ENCODE results near the gene CFAP65. TPM values are rescaled to one million over a fixed set of nuclear protein-coding genes. Genes with fewer than 3 reads are reported as not detected.

CFAP65 gene
- total and polyA plus RNA-seq, 2 of the 4 experiments (the other 2 are of a cell fraction) = not detected

DNA sequence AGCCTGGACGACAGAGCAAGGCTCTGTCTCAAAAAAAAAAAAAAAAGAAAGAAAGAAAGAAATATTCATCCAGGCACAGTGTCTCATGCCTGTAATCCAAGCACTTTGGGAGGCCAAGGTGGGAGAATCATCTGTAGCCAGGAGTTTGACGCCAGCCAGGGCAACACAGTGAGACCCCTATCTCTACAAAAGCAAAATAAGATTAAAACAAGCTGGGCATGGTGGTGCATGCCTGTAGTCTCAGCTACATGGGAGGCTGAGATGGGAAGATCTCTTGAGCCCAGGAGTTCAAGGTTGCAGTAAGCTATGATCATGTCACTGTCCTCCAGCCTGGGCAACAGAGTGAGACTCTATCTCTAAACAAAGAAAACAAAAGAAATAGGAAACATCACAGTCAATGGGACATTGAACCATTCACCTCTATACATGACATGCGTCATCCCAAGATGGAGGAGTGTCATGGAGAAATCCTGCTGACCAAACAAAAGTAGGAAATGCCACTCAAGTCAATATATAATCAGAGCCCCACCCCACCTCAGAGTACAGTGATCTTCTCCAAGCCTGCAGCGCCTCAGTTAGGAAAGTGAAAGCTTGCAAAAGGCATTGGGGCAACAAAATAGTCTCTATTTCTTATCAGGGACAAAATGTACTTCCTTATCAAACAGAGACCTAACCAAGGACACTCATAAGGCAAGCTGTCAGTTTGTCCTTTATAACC is 66.1 kb downstream of the CFAP65 start (continued):
- no peak for TF ChIP-seq CHD1 (IDR thresholded peaks at IDR 0.05; ENCODE audit: low read depth, low read length)
- no peak for TF ChIP-seq POLR2A (IDR thresholded peaks at IDR 0.05; ENCODE audit: low read depth, low read length)
- TF ChIP-seq RAD21 (IDR thresholded peaks at IDR 0.05; ENCODE audit: low read length) = no peak
- no peak for TF ChIP-seq NFE2L2 (IDR thresholded peaks at IDR 0.05; ENCODE audit: low read depth, low read length)
- TF ChIP-seq, protein P1, sequence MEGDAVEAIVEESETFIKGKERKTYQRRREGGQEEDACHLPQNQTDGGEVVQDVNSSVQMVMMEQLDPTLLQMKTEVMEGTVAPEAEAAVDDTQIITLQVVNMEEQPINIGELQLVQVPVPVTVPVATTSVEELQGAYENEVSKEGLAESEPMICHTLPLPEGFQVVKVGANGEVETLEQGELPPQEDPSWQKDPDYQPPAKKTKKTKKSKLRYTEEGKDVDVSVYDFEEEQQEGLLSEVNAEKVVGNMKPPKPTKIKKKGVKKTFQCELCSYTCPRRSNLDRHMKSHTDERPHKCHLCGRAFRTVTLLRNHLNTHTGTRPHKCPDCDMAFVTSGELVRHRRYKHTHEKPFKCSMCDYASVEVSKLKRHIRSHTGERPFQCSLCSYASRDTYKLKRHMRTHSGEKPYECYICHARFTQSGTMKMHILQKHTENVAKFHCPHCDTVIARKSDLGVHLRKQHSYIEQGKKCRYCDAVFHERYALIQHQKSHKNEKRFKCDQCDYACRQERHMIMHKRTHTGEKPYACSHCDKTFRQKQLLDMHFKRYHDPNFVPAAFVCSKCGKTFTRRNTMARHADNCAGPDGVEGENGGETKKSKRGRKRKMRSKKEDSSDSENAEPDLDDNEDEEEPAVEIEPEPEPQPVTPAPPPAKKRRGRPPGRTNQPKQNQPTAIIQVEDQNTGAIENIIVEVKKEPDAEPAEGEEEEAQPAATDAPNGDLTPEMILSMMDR (conservative IDR thresholded peaks at IDR 0.05; ENCODE audit: low read depth, low read length) = no peak

DNA sequence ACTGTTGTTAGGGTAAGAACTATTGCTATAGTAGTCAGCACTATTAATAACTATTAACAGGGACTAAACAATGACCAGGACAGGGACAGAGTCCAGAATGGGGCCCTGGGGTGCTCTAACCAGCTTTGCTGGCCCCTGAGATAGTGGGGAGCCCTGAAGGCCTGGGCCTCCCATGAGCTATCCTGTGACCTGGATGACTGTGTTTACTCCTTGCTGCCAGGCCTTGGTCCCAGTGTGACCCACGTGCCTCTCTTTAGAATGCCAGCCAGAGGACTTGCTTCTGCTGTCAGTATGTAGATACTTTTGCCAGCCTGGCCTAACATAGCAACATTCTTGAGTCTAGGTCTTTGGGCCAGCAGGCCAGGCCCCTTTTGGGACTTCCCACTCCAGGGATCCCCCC is 70.4 kb downstream of the CFAP65 start:
- no TSS peak for BruUV-seq (replicated peaks)
- H4K20me1 ChIP-seq (ENCODE audit: insufficient read depth, low read length) = no peaks in the 10 kb centered on the region
- H2AFZ ChIP-seq (replicated peaks; ENCODE audit: low read length, poor library complexity) = no peak overlapping the region
- CTCF ChIA-PET = no interaction called here
- ATAC-seq (ENCODE audit: low read depth) (no peak), DNase-seq (no peak)
- no peaks in the 10 kb centered on the region for H3K9me3 ChIP-seq (ENCODE audit: control insufficient read depth, insufficient read depth, low read length)
- no peak overlapping the region for H4K8ac ChIP-seq (ENCODE audit: low read depth in 2 of 2, low read length in 2 of 2)
- H3K14ac ChIP-seq (replicated peaks; ENCODE audit: low read depth, low read length) = no peak overlapping the region
- H2BK20ac ChIP-seq (ENCODE audit: low read depth, low read length) = no peak overlapping the region
- no peak overlapping the region for H3K56ac ChIP-seq (ENCODE audit: extremely low read depth, insufficient read depth, low read length)
- H3K4me1 ChIP-seq (ENCODE audit: control insufficient read depth, insufficient read depth, low read length) = no peaks in the 10 kb centered on the region
- H3K18ac ChIP-seq (ENCODE audit: low read depth, low read length) = no peak overlapping the region
- WGBS, 2 experiments (ENCODE audit: extremely low coverage in 2 of 2, insufficient read length in 1 of 2) = no CpG with 5 or more reads among the region's 1 CpG
- POLR2A ChIA-PET (ENCODE audit: unreplicated experiment) = no interaction called here
- TF ChIP-seq MAZ (IDR thresholded peaks at IDR 0.05; ENCODE audit: borderline replicate concordance, low read depth, low read length) (no peak), BHLHE40 (IDR thresholded peaks at IDR 0.05; ENCODE audit: low read depth, low read length) (no peak), MXI1 (IDR thresholded peaks at IDR 0.05; ENCODE audit: borderline replicate concordance, low read depth, low read length) (no peak), CEBPB (IDR thresholded peaks at IDR 0.05; ENCODE audit: low read depth, low read length) (no peak), MAFK (IDR thresholded peaks at IDR 0.05; ENCODE audit: low read depth, low read length) (no peak), CHD1 (IDR thresholded peaks at IDR 0.05; ENCODE audit: low read depth, low read length) (no peak), NFE2L2 (IDR thresholded peaks at IDR 0.05; ENCODE audit: low read depth, low read length) (no peak), SMC3 (IDR thresholded peaks at IDR 0.05; ENCODE audit: low read depth, low read length) (no peak), FOS (IDR thresholded peaks at IDR 0.05; ENCODE audit: low read depth, low read length) (no peak), RAD21 (IDR thresholded peaks at IDR 0.05; ENCODE audit: low read length) (no peak)
- TF ChIP-seq, protein P2, sequence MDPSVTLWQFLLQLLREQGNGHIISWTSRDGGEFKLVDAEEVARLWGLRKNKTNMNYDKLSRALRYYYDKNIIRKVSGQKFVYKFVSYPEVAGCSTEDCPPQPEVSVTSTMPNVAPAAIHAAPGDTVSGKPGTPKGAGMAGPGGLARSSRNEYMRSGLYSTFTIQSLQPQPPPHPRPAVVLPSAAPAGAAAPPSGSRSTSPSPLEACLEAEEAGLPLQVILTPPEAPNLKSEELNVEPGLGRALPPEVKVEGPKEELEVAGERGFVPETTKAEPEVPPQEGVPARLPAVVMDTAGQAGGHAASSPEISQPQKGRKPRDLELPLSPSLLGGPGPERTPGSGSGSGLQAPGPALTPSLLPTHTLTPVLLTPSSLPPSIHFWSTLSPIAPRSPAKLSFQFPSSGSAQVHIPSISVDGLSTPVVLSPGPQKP (IDR thresholded peaks at IDR 0.05; ENCODE audit: borderline replicate concordance, low read depth, low read length) = no peak
- TF ChIP-seq, protein P3, sequence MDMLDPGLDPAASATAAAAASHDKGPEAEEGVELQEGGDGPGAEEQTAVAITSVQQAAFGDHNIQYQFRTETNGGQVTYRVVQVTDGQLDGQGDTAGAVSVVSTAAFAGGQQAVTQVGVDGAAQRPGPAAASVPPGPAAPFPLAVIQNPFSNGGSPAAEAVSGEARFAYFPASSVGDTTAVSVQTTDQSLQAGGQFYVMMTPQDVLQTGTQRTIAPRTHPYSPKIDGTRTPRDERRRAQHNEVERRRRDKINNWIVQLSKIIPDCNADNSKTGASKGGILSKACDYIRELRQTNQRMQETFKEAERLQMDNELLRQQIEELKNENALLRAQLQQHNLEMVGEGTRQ (IDR thresholded peaks at IDR 0.05; ENCODE audit: low read depth, low read length) = no peak
- H2AK5ac ChIP-seq (ENCODE audit: low read depth, low read length) = no peak overlapping the region
- no peak overlapping the region for H2AK9ac ChIP-seq (replicated peaks; ENCODE audit: low read depth, low read length, poor library complexity)
- peaks cover 36% of the 10 kb centered on the region for H3K27me3 ChIP-seq (ENCODE audit: control insufficient read depth, insufficient read depth, low read length)
- H3K4me2 ChIP-seq (ENCODE audit: low read depth, low read length) = no peak overlapping the region
- no peak overlapping the region for H4K91ac ChIP-seq (ENCODE audit: insufficient read depth, low read depth, low read length)
- no peak overlapping the region for H2BK120ac ChIP-seq (ENCODE audit: low read depth, low read length)
- no peak overlapping the region for H3K27ac ChIP-seq (ENCODE audit: insufficient read depth, low read length)
- H3K23ac ChIP-seq (ENCODE audit: low read depth, low read length) = no peak overlapping the region
- H3K4me3 ChIP-seq (ENCODE audit: insufficient read depth, low read depth, low read length) = no peak overlapping the region
- in situ Hi-C loops (cut with MboI; ENCODE audit: low sequenced_read_pairs) (no loop called here), dilution Hi-C loops (cut with HindIII; ENCODE audit: low sequenced_read_pairs, unreplicated experiment) (no loop called here), intact Hi-C loops (cut with micrococcal nuclease) (no loop called here)
- H3K36me3 ChIP-seq (ENCODE audit: control insufficient read depth, insufficient read depth, low read length) = no peaks in the 10 kb centered on the region
- no peak overlapping the region for H4K5ac ChIP-seq (ENCODE audit: low read depth, low read length)
- H2BK15ac ChIP-seq (ENCODE audit: low read depth, low read length) = no peak overlapping the region
- H3K79me1 ChIP-seq (ENCODE audit: low read depth in 1 of 2, low read length in 2 of 2) = no peaks in the 10 kb centered on the region
- H3K4ac ChIP-seq (ENCODE audit: low read depth, low read length) = no peak overlapping the region
- H3K9me1 ChIP-seq (ENCODE audit: insufficient read depth, low read length) = no peaks in the 10 kb centered on the region
- no peak overlapping the region for H2BK5ac ChIP-seq (ENCODE audit: low read depth, low read length, poor library complexity, severe bottlenecking)
- no peak overlapping the region for H3K9ac ChIP-seq (ENCODE audit: low read depth, low read length)

Data from IMR-90 (cell line).